HepG2 (cell line): ENCODE data around the gene B4GALT3. TPM values are rescaled to one million over a fixed set of nuclear protein-coding genes. Genes with fewer than 3 reads are reported as not detected.

Experiments
- HNRNPK ChIP-seq: fragments of 200-400 bp; formaldehyde crosslinking; IDR thresholded peaks from 2 replicates; pipeline ENCODE4 v1.6.1; 2018; ENCODE audit warnings: low read length, low read depth, moderate library complexity, mild to moderate bottlenecking; ENCODE audit not compliant: poor library complexity, severe bottlenecking
- KLF6 ChIP-seq: IDR thresholded peaks from 2 replicates; pipeline ENCODE4 v1.8.0; 2016; ENCODE audit warnings: missing biosample characterization, missing genetic modification reagents
- MAFF ChIP-seq: IDR thresholded peaks from 2 replicates; pipeline ENCODE4 v1.6.1; 2011; ENCODE audit warnings: low read depth, low read length, improper control_type of control experiment
- MAZ ChIP-seq, 2 experiments: sonication (generic) in 1 of 2; formaldehyde crosslinking in 1 of 2; IDR thresholded peaks; 2 replicates each; pipeline versions ENCODE4 v1.5.0 to v1.6.1; 2012 to 2020; ENCODE audit warnings: low read depth in 2 of 2, mild to moderate bottlenecking in 2 of 2, borderline replicate concordance in 1 of 2, improper control_type of control experiment in 1 of 2, low read length in 1 of 2, missing genetic modification reagents in 1 of 2, moderate library complexity in 1 of 2
- SMC3 ChIP-seq: IDR thresholded peaks from 2 replicates; pipeline ENCODE4 v1.6.1; 2011; ENCODE audit warnings: low read length, improper control_type of control experiment
- STAG1 ChIP-seq: sonication (generic); formaldehyde crosslinking; IDR thresholded peaks from 2 replicates; pipeline ENCODE4 v1.4.0; 2020; ENCODE audit warnings: missing genetic modification reagents
- TBL1XR1 ChIP-seq: fragments of 150-350 bp; IDR thresholded peaks from 2 replicates; pipeline ENCODE4 v1.6.1; 2014; ENCODE audit warnings: borderline replicate concordance, low read length; ENCODE audit not compliant: partially characterized antibody
- XRCC5 ChIP-seq: fragments of 200-400 bp; formaldehyde crosslinking; optimal IDR thresholded peaks from 2 replicates; pipeline ENCODE3; 2017; ENCODE audit warnings: mild to moderate bottlenecking, low read length
- ZFX ChIP-seq: sonication (generic); formaldehyde crosslinking; IDR thresholded peaks from 2 replicates; pipeline ENCODE4 v1.4.0; 2020; ENCODE audit warnings: mild to moderate bottlenecking, low read depth, missing genetic modification reagents, moderate library complexity
- ZNF547 ChIP-seq: sonication (generic); formaldehyde crosslinking; IDR thresholded peaks from 2 replicates; pipeline ENCODE4 v1.5.1; 2020; ENCODE audit warnings: mild to moderate bottlenecking, missing genetic modification reagents
- ZNF629 ChIP-seq: sonication (generic); formaldehyde crosslinking; conservative IDR thresholded peaks from 2 replicates; pipeline ENCODE4 v1.5.0; 2020; ENCODE audit warnings: missing genetic modification reagents
- ZNF678 ChIP-seq: sonication (generic); formaldehyde crosslinking; IDR thresholded peaks from 2 replicates; pipeline ENCODE4 v1.4.0; 2020; ENCODE audit warnings: mild to moderate bottlenecking, missing genetic modification reagents
- ZSCAN22 ChIP-seq: sonication (generic); formaldehyde crosslinking; IDR thresholded peaks from 2 replicates; pipeline ENCODE4 v1.4.0; 2020; ENCODE audit warnings: mild to moderate bottlenecking, missing genetic modification reagents
- polyA plus RNA-seq, 8 experiments: library from polyadenylated mRNA; depleted of rRNA in 3 of 8; stranded (reverse) in 7 of 8; unstranded in 1 of 8; fragments of >200 nt; fragmentation: Illumina TruSeq in 4 of 8; extraction: Trizol in 4 of 8; gene quantifications; 2 replicates each; pipeline versions ENCODE4 v1.2.1 to v1.2.3, GENCODE V29; 2011 to 2016; ENCODE audit warnings: low read depth in 4 of 8, missing spikeins in 1 of 8, mixed read lengths in 1 of 8; ENCODE audit not compliant: insufficient read depth in 1 of 8
- total RNA-seq, 5 experiments: library from RNA; depleted of rRNA; stranded (reverse); fragments of >200 nt; fragmentation: Illumina TruSeq; extraction: Trizol; gene quantifications; 2 replicates each; pipeline ENCODE4 v1.2.3, GENCODE V29; 2016; ENCODE audit warnings: low read depth in 1 of 5
- TF ChIP-seq, protein P1 (sequence below): sonication (generic); formaldehyde crosslinking; IDR thresholded peaks from 2 replicates; pipeline ENCODE4 v1.5.1; 2020; ENCODE audit warnings: mild to moderate bottlenecking, missing genetic modification reagents, moderate library complexity
- TF ChIP-seq, protein P2 (sequence below): sonication (generic); formaldehyde crosslinking; IDR thresholded peaks from 2 replicates; pipeline ENCODE4 v1.8.0; 2022; ENCODE audit warnings: low read depth, missing genetic modification reagents
- TF ChIP-seq, protein P3 (sequence below): sonication (generic); formaldehyde crosslinking; IDR thresholded peaks from 2 replicates; pipeline ENCODE4 v1.4.0; 2020; ENCODE audit warnings: missing genetic modification reagents
- TF ChIP-seq, protein P4 (sequence below), 2 experiments: sonication (generic) in 1 of 2; formaldehyde crosslinking in 1 of 2; IDR thresholded peaks; 2 replicates each; pipeline versions ENCODE4 v1.4.0 to v1.6.1; 2018 to 2020; ENCODE audit warnings: missing genetic modification reagents in 2 of 2, borderline replicate concordance in 1 of 2, low read depth in 1 of 2, mild to moderate bottlenecking in 1 of 2, missing biosample characterization in 1 of 2

The B4GALT3 gene
- total and polyA plus RNA-seq, 2 of the 13 experiments (the other 11 are each of a cell fraction or from before 2014, with no cell fraction given), result 35.6 to 40.4 TPM

DNA sequence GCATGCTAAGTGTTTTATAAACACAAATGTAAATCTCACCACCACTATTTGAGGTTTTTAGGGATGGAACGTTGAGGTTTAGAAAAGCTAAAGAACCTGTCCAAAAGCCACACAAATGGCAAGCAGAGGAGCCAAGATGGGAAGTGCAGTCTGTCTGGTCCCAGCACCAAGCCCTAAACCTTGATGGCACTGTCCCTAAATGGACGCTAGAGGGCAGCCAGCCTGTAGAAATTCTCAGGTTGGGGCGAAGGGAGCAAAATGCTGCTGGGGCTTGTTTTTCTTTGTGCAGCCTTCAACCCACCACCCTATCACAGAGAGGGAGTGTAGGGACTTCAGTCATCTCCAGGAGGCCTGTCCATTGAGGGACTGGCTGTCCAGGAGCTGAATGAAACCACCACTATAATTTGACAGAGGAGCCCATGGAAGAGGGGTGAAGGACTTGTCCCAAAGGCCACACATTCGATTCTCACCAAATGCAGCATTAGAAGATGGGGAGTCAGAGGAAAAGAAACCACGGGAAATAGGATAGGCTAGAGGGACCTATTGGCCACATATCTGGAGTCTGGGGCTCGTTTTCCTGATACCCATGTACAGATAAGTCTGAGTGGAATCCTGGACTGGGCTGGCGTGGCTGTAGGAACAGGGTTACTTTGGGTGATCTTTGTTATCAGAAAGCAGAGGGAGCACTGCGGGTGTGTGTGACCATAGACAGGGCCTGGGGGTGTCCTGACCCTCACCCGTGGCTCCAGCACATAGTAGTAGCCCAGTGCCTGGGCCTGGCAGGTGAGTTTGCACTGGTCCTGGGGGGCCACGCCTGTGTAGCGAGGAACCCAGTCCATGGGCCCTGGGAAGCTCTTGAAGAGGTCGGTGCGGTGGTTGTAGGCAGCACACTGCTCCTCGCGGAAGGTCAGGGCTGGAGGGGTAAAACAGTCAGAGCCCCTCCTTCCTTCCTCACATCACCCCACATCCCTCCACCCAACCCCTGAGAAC lies 15.5 kb upstream of the B4GALT3 start (continued):
- TF ChIP-seq, protein P1, sequence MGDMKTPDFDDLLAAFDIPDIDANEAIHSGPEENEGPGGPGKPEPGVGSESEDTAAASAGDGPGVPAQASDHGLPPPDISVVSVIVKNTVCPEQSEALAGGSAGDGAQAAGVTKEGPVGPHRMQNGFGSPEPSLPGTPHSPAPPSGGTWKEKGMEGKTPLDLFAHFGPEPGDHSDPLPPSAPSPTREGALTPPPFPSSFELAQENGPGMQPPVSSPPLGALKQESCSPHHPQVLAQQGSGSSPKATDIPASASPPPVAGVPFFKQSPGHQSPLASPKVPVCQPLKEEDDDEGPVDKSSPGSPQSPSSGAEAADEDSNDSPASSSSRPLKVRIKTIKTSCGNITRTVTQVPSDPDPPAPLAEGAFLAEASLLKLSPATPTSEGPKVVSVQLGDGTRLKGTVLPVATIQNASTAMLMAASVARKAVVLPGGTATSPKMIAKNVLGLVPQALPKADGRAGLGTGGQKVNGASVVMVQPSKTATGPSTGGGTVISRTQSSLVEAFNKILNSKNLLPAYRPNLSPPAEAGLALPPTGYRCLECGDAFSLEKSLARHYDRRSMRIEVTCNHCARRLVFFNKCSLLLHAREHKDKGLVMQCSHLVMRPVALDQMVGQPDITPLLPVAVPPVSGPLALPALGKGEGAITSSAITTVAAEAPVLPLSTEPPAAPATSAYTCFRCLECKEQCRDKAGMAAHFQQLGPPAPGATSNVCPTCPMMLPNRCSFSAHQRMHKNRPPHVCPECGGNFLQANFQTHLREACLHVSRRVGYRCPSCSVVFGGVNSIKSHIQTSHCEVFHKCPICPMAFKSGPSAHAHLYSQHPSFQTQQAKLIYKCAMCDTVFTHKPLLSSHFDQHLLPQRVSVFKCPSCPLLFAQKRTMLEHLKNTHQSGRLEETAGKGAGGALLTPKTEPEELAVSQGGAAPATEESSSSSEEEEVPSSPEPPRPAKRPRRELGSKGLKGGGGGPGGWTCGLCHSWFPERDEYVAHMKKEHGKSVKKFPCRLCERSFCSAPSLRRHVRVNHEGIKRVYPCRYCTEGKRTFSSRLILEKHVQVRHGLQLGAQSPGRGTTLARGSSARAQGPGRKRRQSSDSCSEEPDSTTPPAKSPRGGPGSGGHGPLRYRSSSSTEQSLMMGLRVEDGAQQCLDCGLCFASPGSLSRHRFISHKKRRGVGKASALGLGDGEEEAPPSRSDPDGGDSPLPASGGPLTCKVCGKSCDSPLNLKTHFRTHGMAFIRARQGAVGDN (CRISPR knock-in tag), result no peak
- TF ChIP-seq, protein P2, sequence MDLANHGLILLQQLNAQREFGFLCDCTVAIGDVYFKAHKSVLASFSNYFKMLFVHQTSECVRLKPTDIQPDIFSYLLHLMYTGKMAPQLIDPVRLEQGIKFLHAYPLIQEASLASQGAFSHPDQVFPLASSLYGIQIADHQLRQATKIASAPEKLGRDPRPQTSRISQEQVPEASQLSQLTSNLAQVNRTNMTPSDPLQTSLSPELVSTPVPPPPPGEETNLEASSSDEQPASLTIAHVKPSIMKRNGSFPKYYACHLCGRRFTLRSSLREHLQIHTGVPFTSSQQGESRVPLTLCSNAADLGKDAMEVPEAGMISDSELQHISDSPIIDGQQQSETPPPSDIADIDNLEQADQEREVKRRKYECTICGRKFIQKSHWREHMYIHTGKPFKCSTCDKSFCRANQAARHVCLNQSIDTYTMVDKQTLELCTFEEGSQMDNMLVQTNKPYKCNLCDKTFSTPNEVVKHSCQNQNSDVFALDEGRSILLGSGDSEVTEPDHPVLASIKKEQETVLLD, result no peak
- TF ChIP-seq XRCC5, result peak; percentile 61
- TF ChIP-seq KLF6, result no peak
- TF ChIP-seq, protein P3, sequence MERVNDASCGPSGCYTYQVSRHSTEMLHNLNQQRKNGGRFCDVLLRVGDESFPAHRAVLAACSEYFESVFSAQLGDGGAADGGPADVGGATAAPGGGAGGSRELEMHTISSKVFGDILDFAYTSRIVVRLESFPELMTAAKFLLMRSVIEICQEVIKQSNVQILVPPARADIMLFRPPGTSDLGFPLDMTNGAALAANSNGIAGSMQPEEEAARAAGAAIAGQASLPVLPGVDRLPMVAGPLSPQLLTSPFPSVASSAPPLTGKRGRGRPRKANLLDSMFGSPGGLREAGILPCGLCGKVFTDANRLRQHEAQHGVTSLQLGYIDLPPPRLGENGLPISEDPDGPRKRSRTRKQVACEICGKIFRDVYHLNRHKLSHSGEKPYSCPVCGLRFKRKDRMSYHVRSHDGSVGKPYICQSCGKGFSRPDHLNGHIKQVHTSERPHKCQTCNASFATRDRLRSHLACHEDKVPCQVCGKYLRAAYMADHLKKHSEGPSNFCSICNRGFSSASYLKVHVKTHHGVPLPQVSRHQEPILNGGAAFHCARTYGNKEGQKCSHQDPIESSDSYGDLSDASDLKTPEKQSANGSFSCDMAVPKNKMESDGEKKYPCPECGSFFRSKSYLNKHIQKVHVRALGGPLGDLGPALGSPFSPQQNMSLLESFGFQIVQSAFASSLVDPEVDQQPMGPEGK, result peak; percentile 41; the same call in 1 of the 2 replicates
- peak; percentile 20 for TF ChIP-seq TBL1XR1
- no peak for TF ChIP-seq HNRNPK
- TF ChIP-seq MAFF, result 0 out of 2 replicates have a peak, but pooled peaks have one; percentile 11
- peak; percentile 81 for TF ChIP-seq SMC3
- TF ChIP-seq, protein P4, sequence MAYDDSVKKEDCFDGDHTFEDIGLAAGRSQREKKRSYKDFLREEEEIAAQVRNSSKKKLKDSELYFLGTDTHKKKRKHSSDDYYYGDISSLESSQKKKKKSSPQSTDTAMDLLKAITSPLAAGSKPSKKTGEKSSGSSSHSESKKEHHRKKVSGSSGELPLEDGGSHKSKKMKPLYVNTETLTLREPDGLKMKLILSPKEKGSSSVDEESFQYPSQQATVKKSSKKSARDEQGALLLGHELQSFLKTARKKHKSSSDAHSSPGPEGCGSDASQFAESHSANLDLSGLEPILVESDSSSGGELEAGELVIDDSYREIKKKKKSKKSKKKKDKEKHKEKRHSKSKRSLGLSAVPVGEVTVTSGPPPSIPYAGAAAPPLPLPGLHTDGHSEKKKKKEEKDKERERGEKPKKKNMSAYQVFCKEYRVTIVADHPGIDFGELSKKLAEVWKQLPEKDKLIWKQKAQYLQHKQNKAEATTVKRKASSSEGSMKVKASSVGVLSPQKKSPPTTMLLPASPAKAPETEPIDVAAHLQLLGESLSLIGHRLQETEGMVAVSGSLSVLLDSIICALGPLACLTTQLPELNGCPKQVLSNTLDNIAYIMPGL (CRISPR knock-in tag; IDR thresholded peaks at IDR 0.05; ENCODE audit: borderline replicate concordance in 1 of 2, low read depth in 1 of 2), result peak; percentile 24 to 29; a peak in 1 of 4 replicates
- TF ChIP-seq STAG1 (CRISPR knock-in tag), result peak; percentile 91
- TF ChIP-seq ZNF547 (CRISPR knock-in tag), result peak; percentile 51; the same call in 1 of the 2 replicates
- no peak for TF ChIP-seq ZNF678 (CRISPR knock-in tag)
- 0 out of 2 replicates have a peak, but pooled peaks have one; percentile 25 for TF ChIP-seq ZNF629 (CRISPR knock-in tag)
- TF ChIP-seq ZFX (CRISPR knock-in tag), result 0 out of 2 replicates have a peak, but pooled peaks have one; percentile 20
- 0 out of 2 replicates have a peak, but pooled peaks have one; percentile 52 for TF ChIP-seq MAZ (IDR thresholded peaks at IDR 0.05; ENCODE audit: borderline replicate concordance, low read depth, low read length)
- 0 out of 2 replicates have a peak, but pooled peaks have one; percentile 27 for TF ChIP-seq MAZ (CRISPR knock-in tag; IDR thresholded peaks at IDR 0.05; ENCODE audit: low read depth)
- no peak for TF ChIP-seq ZSCAN22 (CRISPR knock-in tag)
